GM19395 (cell line): ENCODE data around the gene FLT3.

ENCODE experiments used
- ATAC-seq: cut with Tn5 transposase; IDR thresholded peaks from one replicate; pipeline ENCODE4 v1.9.1; 2021; ENCODE audit warnings: mild to moderate bottlenecking, moderate library complexity; ENCODE audit not compliant: unreplicated experiment

Gene FLT3

GRCh38 chr13:27963491-27963890 lies 136.9 kb downstream of the FLT3 start:
- no peak for ATAC-seq

GRCh38 chr13:27962982-27963381 lies 137.4 kb downstream of the FLT3 start:
- ATAC-seq = no peak

- ATAC-seq = no peak
These were observed 138.1 kb downstream of the FLT3 start for GRCh38 chr13:27962128-27962841.

GRCh38 chr13:27961227-27962085 lies 138.9 kb downstream of the FLT3 start:
- ATAC-seq = no peak

- ATAC-seq = no peak
These were observed 139.8 kb downstream of the FLT3 start for GRCh38 chr13:27960362-27961226.

- ATAC-seq = no peak
These were observed 140.4 kb downstream of the FLT3 start for GRCh38 chr13:27959976-27960361.

GRCh38 chr13:27956576-27957300 lies 143.6 kb downstream of the FLT3 start:
- no peak for ATAC-seq

GRCh38 chr13:27955014-27955591 lies 145.3 kb downstream of the FLT3 start:
- no peak for ATAC-seq

- ATAC-seq = peak; percentile 28
These were observed 145.9 kb downstream of the FLT3 start for GRCh38 chr13:27954406-27954851.

GRCh38 chr13:27953676-27954405 lies 146.5 kb downstream of the FLT3 start:
- ATAC-seq = peak; percentile 92
